ENCODE results near the gene EGFLAM.

EGFLAM gene

GRCh38 chr5:38452201-38452600 lies 193.8 kb downstream of the EGFLAM start:
- DNase-seq, result no peak

GRCh38 chr5:38453506-38453905 lies 195.1 kb downstream of the EGFLAM start:
- DNase-seq, result peak; percentile 47

GRCh38 chr5:38453921-38454320 lies 195.6 kb downstream of the EGFLAM start:
- no peak for DNase-seq

GRCh38 chr5:38455796-38456330 lies 197.5 kb downstream of the EGFLAM start:
- no peak for DNase-seq

- DNase-seq, result no peak
These were observed 198.5 kb downstream of the EGFLAM start for GRCh38 chr5:38456657-38457399.

- no peak for DNase-seq
These were observed 199.8 kb downstream of the EGFLAM start for GRCh38 chr5:38458174-38458573.

- DNase-seq, result no peak
These were observed 204.7 kb downstream of the EGFLAM start for GRCh38 chr5:38462976-38463633.

GRCh38 chr5:38463634-38464521 lies 205.5 kb downstream of the EGFLAM start:
- no peak for DNase-seq

- no peak for DNase-seq
These were observed 206.7 kb downstream of the EGFLAM start for GRCh38 chr5:38465061-38465460.

- no peak for DNase-seq
These were observed 207.5 kb downstream of the EGFLAM start for GRCh38 chr5:38465702-38466423.

GRCh38 chr5:38466424-38467189 lies 208.2 kb downstream of the EGFLAM start:
- DNase-seq, result no peak

- DNase-seq, result no peak
These were observed 209.1 kb downstream of the EGFLAM start for GRCh38 chr5:38467353-38468040.

- DNase-seq, result no peak
These were observed 209.9 kb downstream of the EGFLAM start for GRCh38 chr5:38468202-38468673.

GRCh38 chr5:38468978-38469706 lies 210.8 kb downstream of the EGFLAM start:
- no peak for DNase-seq

- DNase-seq, result no peak
These were observed 211.4 kb downstream of the EGFLAM start for GRCh38 chr5:38469707-38470267.

- DNase-seq, result no peak
These were observed 213.3 kb downstream of the EGFLAM start for GRCh38 chr5:38471709-38472108.

- DNase-seq, result no peak
These were observed 214.2 kb downstream of the EGFLAM start for GRCh38 chr5:38472541-38472940.

GRCh38 chr5:38473008-38473407 lies 214.6 kb downstream of the EGFLAM start:
- DNase-seq, result no peak

- DNase-seq, result no peak
These were observed 219.8 kb downstream of the EGFLAM start for GRCh38 chr5:38478166-38478565.

GRCh38 chr5:38478878-38479277 lies 220.5 kb downstream of the EGFLAM start:
- no peak for DNase-seq
